Cerebellar nuclear complex (tissue), 1 donor: ENCODE measurements around the gene HRK.

Experiments used
- DNase-seq, 2 experiments: peaks; one replicate each; lab custom pipeline; 2025; lab: John Stamatoyannopoulos, UW

HRK gene

DNA sequence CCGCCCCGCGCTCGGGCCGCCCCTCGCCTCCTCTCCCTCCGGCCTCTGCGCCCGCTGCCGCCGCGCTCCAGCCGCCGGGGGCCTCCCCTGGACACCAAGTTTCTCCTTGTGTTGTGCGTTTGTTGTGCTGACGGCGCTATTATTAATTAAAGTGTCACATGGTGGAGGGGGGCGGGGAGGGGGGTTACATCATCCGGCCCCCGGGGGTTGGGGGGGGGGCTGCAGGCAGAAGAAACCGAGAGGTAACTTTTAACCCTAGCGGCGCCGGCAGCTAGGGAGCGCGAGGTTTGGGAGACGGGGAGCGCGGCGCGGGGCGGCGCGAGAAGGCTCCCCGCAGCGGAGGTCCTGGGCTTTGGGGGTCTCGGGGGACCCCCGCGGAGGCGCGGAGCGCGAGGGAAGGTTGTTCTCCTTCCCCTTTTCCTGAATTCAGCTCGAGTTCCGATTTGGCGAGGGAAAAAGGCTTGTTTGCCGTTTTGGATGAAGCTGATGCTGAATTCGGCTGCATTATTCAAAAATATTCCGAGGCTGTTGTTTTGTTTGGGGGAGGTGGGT, at the start of gene HRK:
Gene HRK, minus strand, starts transcription at position 117 of the 552 bp plus-strand sequence. CDS start 134 bp downstream, outside the sequence.
- no peak for DNase-seq

DNA sequence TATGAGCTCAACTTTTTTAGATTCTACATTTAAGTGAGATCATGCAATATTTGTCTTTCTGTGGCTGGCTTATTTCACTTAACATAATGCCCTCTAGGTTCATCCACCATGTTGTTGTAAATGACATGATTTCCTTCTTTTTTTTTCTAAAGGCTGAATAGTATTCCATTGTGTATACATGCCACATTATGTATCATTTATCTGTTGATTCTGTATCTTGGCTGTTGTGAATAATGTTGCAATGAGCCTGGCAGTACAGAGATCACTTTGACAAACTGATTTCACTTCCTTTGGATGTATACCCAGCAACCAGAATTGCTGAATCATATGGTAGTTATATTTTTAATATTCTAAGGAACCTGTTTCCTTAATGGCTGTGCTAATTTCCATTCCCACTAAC, 48.6 kb upstream of the HRK start:
- DNase-seq = no peak

DNA sequence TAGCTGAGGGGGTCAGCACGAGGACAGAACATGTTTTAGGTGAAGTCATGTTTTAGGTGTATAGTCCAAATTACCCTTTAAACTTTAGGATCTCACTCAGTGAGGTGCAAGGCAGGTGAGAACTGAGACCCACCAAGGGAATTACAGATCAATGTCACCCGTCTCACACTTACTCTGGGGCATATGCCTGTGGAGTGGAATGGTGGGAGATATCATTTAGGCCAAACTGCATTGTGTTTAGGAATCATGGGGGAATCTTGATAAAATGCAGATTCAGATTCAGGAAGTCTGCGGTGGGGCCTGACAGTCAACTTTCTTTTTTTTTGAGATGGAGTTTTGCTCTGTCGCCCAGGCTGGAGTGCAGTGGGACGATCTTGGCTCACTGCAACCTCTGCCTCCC, 47.3 kb upstream of the HRK start:
- no peak for DNase-seq

DNA sequence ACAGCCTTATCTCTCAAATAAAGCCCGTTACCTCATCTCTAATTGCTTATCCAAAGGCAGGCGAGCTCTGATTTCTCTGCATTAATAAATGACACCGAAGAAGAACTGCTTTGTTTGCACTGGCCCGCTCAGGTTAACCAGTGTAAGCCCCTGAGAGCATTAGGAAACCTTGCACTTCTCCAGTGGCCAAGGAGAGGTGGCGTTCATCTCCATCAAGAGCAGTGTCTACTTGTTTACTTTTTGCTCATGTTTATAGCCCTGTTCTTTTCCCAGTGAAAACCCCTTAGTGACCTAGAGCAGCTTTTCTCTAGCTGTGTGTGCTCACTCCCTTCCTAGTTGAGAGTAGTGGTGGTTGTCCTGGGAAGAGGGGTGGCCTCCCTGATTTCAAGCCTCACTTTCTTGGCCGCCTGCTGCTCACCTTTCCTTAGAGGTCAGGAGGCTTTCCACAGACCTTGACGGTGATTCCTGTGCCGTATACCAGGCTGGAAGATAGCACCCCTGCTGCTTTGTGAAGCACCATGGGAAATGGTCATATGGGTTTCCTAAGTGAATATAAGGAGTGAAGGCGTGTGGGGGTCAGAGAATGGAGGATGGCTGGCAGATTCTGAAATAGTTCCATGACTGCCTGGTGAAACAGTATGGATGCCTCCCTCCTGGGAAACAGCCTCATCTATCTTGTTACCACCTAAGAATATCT, 46.2 kb upstream of the HRK start:
- no peak for DNase-seq

DNA sequence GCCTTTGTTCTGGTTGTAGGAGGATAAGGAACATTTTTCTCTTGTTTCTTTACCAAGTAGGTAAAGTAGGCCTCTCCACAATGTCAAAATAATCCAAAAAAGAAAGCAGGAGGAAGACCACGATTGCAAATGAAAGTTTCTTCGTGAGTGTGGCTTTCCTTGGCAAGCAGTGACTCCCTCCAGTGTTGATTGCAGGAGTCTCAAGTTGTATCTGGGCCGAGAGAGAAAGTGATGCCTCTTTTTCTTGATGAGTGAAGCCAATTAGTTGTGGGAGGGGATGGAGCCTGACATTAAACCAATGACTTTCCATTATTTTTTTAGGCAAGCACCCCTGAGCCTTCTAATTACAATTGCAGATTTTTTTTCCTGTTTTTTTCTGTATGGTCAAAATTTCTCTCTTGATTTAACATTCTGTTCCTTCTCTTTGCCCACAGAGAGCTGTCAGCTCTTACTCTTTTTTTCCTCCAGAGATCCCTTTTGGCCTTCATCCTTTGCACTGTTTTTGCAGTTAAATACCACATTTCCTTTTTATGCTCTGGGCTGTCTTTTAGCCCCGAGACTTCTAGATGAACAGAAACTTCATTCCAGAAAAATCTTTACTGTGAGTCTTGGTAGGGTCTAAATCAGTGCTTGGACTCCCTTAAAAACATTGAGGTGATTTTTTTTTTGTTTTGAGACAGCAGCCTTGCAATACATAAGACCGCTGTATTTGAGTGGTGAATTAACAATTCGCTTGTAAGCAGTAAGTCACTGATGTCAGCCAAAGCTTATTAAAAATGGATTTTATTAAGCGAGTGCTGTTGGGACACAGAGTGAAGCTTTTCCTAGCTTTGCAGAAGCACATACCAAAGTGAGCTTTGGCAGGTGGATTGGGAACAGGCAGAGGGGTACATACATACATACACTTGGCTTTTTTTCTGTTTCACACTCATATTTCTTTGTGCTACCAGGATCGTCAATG, 45.3 kb upstream of the HRK start:
- DNase-seq = no peak

DNA sequence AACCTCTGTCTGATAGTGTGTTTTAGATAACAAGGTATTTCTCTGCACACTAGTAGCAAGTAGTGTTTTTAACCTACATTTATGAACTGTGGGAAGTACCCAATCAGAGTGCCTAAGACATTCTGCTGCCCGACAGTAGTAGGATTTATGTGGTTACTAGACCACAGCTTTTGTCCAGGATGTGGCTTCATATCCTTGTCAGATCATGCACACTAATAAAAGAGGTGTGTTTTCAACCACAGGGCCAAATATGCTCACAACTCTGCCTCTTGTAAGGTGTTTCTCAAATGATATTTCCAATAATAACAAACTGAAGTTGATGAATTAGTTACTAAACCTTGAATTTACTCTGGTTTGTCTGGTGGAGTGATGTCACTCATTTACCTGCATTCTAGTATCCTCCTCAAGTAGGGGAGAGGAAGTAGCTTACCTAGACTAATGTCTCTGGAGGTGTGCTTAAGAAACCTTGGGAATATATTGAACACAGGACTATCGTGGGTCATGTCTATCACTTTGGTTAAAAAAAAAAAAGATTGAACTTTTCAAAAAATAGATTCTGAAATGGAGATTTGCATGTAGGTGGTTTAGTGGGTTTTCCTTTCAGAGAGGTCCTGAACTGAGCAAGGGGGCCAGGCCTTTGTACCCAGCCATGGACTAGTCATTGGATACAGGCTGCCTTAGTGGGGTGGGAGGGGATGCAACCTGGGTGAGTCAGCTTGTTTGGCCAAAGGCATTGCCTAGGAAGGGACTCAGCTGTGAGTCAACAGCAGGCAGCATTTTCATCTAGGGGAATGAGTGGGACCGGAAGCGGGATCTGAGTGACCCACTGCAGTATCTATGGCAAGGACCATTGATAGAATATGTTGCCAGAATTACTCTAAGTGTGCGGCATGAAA, 43.6 kb upstream of the HRK start:
- no peak for DNase-seq

DNA sequence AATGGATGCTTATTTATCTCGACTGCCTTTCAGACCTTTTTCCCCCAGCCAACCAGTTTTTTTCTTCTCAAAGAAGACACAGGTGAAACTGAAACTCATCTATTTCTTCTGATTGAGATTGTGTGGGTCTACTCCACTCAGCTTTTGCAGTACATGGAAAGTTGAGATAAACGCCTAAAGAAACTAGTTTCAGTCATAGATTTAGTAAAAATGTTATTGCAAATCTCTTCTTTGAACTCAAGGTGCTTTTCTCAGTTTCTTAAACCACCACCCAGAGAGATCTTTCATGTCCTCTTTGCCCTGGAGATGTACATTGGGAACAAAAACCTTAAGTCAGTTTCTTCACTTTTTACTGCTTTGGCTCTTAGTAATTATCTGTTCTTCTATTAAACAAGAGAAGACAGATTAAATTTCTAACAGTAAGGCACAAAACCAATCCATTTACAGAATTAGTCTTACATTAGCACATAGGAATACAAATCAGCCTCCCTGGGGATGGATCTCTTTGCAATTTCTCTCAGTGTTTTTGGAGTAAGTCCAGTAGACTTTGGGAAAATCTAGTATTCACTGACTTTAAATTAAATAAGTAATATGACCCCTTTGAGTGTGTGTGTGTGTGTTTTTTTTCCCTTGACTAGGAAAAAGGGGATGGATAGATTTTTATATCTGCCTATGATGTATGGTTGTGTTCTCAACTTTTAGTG, 41.1 kb upstream of the HRK start:
- no peak for DNase-seq

DNA sequence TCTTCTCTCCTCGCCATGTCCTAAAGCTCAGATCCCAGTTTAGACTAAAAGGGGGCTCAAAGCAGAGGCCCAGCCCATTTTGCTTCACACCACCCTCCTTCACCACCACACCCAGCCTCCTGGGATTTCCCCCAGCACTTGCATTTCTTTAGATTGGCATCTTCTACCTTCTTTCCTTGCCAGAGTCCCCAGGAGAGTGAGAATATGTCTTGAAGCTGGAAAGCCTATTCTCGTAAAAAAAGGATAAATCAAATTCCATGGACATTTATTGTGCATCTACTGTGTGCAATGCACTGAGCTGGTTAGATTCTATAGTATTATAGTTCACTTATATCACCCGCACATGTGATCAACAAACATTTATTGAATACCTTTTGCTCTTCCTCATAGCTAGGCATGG, 39.7 kb upstream of the HRK start:
- no peak for DNase-seq

DNA sequence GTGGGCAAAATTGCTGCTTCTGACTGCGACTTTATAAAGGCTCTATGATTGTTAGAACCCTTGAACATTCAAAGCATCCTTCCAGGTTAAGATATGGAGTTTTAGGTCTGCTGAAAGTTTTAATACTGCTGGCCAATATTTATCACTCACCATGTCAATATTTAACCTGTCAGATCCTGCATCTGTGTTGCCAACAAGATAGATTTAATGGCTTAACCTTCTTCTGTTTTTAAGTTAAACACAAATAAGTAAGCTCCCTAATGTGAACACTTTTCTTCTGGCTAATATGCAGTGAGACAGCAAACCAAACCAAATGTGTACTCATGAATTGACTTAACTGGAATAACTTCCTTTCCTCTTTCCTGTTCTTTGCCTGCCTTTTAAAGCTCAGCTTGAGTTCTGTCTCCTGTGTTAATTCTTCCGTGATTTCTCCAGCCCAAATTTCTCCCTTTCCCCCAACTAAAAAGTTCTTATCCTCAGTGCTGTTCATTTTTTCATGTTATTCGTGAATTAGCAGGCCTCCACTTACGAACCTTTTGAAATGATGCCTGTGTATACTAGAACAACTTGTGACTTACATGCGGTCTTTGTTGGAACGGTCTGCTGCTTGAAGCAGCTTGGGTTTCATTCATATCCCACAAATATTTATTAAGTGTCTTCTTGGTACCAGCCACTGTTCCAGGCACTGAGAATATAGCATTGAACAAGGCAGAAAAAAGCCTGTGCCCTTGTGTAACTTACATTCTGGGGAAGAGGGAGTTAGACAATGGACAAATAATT, 38.7 kb upstream of the HRK start:
- DNase-seq = no peak

DNA sequence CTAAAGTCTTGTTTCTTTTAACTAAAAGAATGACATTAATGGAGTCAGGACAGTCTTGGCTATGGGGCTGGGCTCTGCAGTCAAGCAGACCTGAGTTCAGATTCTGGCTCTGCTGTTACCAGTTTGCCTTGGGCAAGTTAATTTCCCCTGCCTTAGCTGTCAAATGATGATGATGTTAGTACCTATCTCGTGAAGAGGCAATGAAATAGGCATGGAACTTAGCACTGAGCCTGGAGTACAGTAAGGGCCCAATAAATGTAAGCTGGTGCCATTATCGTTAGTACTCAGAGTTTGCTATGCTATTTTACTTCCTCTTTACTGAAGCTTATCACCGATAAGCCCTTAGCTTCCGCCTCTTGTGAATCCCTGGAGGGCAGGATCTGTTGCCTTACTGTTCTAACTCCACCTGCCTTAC, 38.0 kb upstream of the HRK start:
- DNase-seq = no peak

DNA sequence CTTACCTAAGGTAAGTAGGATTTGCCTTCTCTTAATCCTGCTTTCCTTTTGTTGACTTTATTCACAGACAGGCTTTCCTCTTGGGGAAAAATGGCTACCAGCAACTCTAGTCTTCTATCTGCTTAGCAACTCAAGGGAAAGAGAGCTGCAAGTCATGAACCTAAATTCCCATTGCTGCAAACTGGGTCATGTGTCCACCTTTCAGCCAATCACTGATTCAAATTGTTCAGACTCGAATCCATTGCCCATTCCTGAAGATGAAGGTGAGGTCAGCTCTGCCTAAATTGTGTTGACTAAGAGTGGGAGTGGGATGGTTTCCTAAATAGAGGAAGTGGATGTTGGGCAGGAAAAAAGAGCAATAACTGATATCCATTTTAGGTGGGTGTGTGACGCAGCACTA, 37.2 kb upstream of the HRK start:
- DNase-seq = no peak

DNA sequence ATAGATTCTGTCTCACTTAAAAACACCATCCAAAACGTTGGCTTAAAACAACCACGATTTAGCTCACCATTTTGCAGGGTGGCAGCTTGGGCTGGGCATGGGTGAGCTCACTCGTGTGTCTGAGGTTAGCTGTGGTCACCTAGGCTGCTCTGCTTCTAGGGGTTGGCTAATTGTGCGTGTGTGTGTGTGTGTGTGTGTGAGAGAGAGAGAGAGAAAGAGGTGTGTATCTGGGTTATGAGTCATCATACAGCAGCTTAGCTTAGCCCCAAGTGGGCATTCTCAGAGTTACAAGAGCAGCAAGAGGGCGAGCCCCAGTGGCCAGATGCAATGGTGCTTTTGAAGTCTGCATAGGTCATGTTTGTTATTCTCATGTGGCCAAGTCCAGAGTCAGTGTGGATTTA, 35.5 kb upstream of the HRK start:
- DNase-seq = no peak

DNA sequence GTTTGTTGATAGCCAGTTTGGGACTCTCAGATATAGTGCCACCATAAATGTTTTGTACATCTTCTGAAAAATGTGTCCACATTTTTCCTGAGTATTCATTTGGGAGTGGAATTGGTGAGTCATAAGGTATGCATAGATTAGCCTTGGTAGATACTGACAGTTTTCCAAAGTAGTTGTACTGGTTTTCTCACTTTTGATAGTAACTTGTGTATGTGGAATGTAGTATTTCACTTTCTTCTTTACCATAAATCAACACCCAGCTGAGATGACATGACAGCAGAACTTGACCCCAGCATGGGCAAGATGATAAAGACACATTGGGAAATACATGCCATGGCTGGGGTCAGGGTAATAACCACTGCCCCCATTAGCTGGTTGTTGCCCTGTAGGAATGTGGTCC, 34.9 kb upstream of the HRK start:
- DNase-seq = no peak

DNA sequence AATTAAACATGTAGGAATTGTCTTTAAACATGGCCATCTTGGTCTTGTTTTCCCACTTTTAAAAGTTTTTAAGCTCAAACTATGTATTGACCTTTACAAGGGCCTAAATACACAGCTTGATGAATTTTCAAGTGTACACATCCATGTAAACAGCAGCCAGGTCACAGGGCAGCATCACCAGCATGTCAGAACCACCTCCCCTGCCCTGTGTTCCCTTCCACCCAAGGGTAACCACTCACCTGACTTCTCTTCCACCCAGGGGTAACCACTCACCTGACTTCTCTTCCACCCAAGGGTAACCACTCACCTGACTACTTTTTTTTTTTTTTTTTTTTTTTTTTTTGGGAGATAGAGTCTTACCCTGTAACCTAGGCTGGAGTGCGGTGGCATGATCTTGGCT, 34.1 kb upstream of the HRK start:
- DNase-seq = no peak

DNA sequence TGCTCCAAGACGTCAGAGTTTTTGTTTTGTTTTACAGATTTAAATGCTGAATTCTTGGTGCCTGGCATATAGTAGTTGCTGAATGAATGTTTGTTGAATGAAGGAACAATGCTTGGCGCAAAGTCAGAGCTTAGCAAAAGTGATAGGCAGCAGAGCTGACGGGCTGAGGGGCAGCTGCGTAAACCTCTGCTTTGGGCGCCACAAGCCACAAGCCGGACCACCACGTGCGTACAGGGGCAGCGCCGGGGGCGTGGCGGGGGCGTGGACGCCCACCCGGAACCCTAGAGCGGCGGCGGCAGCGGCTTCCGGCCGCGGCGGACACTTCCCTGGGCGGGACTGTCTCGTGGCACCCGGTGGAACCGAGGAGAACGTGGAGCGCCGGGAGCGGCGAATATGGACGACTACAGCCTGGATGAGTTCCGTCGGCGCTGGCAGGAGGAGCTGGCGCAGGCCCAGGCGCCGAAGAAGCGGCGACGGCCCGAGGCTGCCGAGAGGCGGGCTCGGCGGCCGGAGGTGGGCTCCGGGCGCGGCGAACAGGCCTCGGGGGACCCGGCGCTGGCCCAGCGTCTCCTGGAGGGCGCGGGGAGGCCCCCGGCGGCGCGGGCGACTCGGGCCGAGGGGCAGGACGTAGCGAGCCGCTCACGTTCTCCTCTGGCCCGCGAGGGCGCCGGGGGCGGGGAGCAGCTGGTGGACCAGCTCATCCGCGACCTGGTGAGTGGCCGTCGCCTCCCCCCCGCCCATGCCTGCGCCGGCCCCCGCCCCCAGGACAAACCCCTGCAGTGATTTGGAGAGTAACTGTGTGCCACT, 29.6 kb upstream of the HRK start, which contains the start of gene FBXW8:
Gene FBXW8, plus strand, starts transcription at position 306 of the 807 bp plus-strand sequence. Its CDS starts 88 bp downstream, at position 394.
- no peak for DNase-seq

DNA sequence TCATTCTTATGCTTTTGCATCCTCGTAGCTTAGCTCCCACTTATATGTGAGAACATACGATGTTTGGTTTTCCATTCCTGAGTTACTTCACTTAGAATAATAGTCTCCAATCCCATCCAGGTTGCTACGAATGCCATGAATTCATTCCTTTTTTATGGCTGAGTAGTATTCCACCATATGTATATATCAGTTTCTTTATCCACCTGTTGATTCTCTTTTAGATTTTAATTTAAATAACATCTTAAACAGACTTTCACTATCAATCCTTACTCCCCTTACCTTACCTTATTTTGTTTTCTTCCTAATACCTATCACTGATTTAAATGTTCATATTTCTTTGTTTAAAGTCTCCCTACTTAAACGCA, 29.0 kb upstream of the HRK start:
- no peak for DNase-seq

DNA sequence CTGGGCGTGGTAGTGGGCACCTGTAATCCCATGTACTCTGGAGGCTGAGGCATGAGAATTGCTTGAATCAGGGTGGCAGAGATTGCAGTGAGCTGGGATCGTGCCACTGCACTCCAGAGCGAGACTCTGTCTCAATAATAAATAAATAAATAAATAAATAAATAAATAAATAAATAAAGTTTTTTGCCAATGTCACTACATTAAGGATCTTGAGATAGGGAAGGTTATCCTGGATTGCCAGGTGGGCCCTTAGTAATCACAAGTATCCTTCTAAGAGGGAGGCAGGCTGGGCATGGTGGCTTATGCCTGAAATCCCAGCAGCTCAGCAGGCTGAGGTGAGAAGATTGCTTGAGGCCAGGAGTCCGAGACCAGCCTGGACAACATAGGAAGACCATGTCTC, 25.0 kb upstream of the HRK start:
- DNase-seq = no peak

DNA sequence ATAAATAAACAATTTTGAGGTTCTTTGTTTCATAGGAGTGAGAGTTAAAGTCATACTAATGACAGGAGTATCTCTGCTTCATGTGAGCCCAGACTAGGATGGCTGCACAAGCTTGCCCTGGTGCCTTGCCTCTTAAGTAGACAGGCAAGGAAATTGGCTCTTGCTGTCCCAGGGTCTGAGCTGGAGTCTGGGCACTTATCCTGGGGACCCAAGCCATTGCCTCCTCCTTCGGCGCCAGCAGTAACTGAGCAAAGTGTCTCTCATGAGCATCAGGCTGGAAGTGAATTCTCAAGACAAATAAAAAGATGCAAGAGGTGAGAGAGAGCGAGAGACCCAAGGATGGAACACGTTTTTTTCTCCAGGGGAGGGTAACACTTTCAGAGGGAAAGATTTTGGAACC, 22.6 kb upstream of the HRK start:
- DNase-seq = no peak

DNA sequence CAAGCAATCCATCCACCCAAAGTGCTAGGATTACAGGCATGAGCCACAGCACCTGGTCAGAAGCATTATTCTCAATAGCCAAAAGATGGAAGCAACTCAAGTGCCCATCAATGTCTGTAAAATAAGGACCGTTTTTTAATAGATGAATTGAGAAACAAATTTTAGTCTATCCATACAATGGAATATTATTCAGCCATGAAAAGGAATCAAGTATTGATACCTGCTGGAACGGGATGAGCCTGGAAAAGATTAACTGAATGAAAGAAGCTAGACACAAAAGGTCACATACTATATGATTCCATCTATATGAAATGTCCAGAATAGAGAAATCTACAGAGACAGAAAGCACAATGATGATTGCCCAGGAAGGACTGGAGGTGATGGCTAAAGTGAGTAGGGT, 20.4 kb upstream of the HRK start:
- DNase-seq = no peak

DNA sequence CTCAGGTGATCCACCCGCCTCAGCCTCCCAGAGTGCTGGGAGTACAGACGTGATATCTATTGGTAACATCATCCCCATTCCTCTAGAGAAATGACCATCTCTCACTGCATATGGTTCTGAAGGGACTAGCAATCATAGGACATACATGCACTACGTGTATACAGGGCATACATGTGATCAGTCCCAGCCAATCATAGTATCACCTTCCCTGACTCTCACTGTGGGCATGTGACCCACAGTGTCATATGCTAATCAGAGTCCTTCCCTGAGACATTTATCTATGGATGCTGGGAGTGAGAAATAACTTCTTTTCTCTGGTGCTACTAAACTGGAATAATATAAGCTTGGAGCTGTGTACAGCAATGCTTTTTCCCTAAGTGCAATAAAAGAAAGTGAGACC, 17.4 kb upstream of the HRK start:
- DNase-seq = no peak
